HG03139 (cell line): ENCODE data around the gene UCK2.
A peak's percentile ranks its signal among the peaks of the same experiment; 100 is the strongest.

Experiments used
- ATAC-seq: cut with Tn5 transposase; IDR thresholded peaks from one replicate; pipeline ENCODE4 v1.9.1; 2021; ENCODE audit not compliant: unreplicated experiment

UCK2 gene

DNA sequence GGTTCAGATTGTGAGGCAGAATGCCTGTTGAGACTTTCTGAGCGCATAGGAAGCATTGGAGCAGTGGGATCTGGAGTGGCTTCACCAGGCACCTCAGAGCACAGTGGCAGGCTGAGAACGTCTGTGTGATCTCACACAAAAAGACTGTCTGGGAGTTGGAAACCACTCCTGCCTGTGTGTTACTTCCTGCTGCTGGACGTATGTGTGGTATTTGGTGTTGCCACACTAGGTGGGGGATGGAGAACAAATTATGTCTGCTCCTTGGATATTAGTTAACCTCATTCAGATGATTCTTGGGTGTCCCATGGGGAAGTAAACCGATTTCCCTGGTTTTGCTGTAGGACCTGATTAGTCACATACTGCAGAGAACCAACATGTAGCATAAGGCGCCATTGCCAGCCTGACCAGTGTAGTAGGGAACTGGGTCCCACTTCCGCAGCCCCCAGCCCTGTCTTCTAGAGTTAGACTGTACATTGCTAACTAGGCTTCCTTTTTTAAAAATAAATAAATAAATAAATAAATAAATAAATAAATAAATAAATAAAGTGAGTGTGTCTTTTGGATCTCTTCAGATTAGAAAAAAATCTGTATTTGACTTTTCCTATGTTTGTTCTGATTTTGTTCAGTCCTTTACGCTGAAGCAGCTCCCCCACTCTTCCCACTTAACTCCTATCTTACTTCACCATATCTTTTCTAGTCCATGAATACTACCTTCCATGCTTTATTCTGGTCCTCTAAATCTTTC lies 26.9 kb downstream of the UCK2 start:
- no peak for ATAC-seq

DNA sequence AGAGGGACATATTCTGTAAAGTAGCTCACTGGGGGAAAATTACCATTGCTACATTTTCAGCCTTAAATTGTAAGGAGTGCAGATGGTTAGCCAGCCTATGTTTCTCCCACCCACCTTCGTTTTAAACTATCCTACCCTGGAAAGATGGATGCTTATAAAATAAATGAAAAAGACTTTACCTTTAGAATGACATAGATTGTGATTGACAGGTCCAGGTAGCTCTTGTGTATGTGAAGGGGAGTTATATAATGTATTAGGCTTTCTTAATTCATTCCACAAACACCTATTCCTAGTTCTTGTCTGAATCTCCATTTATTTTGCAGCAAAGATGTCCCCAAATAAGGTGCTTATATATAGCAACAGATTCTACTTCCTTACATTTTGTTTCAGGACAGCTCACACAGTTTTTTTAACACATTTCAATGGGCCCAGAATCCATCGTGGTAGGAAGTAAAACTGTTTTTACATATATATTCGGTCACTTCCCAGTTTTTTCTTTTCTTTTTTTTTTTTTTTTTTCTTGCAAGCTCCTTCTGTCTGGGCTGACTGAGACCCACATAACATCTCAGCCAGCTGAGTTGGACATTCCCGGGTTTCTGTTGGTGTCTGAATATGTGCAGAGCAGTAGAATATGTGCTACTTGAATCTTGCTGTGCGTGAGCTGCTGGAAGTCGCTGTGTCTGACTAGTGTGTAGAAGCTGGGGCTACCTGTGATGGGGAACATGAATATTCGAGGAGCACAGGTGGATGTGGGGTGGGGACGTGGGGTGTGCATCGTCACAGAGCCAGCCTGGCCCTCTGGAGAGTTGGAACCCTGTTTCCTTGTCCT lies 27.8 kb downstream of the UCK2 start:
- ATAC-seq: no peak

DNA sequence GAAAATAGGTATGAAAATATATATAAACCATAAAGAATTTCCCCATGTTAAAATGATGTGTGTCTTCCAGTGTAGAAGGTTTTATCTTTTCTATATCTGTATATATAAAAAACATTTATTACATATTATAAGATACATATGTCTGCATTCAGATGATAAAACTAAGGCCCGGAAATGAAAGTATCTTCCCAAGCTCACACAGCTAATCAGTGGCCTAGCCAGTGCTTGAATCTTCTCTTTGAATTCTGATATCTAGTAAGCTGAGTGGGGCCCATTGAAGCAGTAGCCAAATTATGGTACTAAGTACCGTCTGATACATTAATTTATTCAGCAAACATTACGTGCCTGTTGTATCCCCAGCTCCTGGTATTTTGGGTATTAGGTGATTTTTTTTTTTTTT lies 28.6 kb downstream of the UCK2 start:
- no peak for ATAC-seq

DNA sequence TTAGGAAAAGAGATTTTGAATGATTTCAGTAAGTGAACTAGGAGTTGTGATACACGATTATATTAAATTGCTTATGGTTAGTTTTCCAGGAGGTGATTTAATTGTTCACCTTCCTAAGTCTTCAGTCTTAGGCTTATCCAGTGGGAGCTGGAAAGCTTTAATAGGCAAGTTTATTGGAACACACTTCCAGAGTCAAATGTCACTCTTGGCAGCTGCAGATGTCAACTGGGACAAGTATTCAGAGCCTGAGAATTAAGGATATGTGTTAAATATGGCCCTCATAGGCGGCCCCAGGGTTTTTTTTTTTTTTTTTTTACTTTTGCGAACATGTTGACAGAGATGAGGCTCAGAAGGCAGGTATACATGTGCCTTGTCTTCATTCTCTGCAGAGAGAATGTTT lies 29.2 kb downstream of the UCK2 start:
- no peak for ATAC-seq

DNA sequence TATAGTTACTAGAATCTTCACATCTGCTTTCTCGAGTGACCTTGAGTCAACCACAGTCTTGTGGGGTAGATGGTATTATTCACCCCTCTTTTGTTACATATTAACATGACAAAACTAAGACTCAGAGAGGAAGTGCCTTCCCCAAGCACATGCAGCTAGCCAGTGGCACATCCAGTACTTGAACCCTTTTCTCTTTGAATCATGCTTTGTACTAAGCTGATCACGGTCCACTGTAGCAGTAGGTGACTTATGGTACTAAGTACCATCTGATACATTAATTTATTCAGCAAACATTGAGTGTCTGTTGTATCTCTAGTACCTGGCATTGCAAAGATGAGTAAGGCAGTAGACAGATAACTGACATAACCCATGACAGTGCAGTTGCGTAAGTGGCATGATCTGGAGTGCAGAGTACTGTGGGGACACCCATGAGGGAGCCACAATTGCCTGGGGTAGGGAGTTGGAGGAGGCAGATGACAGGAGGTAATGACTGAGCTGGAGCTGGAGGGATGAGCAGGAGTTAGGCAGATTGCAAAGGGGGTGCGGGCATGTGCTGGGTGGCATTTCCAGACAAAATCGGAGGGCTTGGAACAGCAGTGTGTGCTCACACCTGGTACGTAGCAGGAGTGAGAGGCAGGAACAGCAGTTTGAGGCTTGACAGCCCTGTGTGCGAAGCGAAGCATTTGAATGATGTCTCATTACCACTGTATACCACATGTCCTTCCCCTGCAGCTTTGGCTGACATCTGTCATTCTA lies 29.8 kb downstream of the UCK2 start:
- ATAC-seq: peak; percentile 89

DNA sequence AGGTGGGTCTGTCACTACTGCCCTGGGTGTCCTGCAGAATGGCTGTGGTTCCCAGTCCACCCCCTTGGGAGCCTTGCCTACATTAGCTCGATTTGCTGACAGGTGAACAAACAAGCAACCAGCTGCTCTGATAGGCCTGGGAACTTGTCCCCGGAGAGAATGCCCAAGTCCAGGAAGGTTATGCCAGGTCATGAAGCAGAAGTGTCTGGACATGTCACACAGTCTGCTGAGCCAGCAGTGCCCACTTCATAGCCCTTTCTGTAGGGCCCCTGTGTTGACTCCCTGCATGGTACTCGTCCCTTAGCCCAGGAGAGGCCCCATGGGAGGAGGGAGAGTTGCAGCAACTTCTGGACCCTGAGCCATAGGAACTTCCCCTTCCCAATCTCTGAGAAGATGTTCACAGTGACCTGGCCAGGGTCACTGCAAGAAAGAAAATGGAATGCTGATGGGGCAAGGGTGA lies 31.0 kb downstream of the UCK2 start:
- no peak for ATAC-seq

DNA sequence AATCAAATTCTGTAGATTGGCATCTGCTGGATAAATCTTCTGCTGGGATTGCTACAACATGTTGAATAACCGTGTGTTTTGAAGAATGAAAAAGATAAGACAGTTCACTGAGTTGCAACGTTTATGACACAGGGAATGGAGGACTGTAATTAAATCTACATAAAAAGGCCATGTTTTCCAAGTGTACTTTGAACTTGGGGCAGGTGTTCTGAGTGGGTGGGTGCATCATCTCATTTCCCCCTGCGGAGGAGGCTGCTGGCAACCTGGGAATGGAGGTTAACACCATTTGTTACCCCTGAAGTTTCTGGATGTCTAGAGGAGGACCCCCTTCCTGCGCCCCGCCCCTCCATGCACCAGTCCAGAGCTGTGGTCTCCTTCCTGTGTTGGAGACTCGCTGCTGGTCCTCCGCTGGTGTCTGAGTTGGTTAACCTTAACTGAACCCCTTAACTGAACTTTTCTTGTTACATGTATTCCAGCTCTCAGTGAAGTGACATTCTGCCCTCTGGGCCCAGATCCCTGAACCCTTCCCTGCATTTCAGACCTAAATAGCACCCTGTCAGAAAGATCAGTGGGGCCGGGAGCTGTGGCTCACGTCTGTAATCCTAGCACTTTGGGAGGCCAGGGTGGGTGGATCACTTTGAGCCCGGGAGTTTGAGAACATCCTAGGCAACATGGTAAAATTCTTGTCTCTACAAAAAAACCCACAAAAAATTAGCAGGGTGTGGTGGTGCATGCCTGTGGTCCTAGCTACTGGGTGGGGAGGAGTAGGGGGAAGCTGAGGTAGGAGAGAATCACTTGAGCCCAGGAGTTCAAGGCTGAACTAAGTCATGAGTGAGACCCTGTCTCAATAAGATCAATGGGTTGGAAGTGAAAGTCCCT lies 31.8 kb downstream of the UCK2 start:
- no peak for ATAC-seq

DNA sequence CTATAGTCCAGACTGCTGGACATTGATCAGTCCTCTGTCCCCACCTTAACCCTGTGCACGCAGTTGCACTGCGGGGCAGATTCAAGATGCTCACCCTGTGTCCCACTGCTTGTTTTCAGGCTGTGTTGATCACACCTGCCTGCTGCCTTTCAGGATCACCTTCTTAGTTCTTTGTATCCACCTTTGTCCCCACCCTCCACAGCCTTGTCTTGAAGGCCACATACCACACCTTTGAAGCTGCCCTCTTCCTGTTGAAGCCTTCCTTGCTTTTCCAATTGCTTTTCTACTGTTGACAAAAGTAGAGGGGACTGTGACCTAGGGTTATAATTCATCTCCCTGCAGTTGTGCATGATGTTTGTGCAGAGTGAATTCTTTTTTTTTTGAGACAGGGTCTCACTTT lies 32.7 kb downstream of the UCK2 start:
- ATAC-seq: no peak

DNA sequence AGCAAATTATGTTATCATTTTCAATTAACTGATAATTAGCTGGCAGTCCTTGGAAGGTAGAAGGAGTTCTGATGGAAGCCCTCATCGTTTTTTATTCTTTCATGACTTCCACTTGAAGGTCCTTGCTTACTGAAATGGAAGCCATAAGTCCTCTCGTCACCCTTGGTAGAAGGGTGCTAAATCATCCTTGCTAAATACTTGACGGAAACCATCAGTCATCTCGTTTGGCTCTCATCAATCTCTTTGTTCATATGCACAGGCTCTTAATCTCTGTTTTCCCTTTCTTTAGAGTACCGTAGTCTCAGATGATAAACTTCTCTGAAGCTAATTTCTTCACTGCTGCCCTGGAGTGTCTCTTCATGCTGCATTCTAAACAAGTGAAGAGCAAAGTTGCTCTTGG lies 34.5 kb downstream of the UCK2 start:
- ATAC-seq: no peak

DNA sequence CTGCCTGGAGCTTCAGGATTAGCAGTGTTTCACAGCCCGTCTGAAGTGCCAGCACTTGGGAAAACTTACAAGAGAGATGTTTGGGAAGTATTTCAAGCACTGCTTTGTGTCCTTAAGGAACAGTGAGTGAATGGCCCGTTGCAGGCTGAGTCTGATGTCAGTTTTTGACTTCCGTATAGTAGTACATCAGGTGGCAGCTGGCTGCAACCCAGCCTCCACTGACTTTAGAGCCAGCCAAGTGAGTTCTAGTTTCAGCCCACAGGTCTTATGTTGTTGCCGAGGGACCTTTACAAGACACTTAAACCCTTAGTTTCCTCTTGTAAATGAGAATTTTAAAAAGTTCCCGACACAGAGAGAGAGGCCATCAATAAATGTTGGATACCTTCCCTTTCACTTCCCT lies 35.0 kb downstream of the UCK2 start:
- peak; percentile 66 for ATAC-seq

DNA sequence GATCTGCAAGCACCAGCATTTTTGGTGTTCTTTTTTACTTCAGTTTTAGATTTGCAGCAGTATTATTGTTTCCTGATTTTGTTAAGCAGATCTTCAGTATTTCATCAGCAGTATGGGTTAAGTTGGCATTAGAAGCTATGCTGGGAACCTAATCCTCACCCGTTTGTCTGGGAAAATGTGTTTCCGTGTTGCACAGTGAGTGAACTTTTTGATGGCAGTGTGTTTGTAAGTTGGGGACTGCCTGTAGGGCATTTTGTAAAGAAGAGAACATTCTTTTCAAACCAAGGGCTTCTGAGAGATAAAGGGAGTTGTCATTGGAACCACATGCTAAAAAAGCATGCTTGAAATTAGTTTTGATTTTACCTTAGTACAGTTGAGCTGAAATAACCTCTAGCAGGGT lies 35.9 kb downstream of the UCK2 start:
- no peak for ATAC-seq

DNA sequence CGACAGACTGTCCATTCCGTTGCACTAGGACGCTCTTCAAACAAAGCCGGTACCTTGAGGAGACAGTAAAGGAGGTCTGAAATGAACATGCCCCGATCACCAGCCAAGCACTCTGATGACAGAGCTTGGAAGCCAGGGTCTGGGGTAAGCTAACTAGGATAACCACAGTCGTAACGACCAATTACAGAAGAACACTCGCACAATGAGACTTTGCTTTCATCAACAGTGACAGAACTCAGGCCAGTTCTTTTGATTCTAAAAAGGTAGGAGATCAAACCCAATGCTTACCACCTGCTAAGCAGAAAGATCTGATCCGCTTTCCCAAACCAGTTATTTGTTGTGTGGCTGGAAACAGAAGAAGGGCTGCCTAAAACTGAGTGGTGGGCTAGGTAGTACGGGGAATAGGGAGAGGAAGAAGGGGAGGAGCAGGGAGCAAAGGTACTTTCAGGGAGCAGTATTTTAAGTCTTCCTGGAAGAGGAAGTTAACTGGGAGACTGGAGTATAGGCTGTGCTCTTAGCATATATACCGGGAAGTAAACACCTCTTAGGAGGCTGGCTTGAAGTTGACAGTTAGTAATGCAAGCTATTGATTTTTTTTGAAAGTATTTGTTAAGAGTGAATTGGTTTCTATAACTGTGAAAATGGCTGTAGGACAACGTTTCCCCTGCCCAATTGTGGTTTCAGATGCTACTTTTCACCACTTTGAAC lies 38.4 kb downstream of the UCK2 start:
- ATAC-seq: no peak

DNA sequence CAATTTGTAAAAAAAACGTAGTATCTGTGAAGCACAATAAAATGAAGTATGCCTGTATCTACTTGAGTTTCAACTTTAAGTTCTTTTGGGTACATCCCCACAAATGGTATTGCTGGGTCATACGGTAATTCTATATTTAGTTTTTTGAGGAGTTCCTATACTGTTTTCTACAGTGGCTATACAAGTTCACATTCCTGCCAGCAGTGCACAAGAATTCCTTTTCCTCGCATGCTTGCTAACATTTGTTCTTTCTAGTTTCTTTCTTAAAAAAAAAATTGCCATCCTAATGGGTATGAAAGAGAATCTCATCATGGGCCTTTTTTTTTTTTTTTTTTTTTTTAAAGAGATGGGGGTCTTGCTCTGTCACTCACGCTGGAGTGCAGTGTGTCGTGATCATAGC lies 41.9 kb downstream of the UCK2 start:
- no peak for ATAC-seq

DNA sequence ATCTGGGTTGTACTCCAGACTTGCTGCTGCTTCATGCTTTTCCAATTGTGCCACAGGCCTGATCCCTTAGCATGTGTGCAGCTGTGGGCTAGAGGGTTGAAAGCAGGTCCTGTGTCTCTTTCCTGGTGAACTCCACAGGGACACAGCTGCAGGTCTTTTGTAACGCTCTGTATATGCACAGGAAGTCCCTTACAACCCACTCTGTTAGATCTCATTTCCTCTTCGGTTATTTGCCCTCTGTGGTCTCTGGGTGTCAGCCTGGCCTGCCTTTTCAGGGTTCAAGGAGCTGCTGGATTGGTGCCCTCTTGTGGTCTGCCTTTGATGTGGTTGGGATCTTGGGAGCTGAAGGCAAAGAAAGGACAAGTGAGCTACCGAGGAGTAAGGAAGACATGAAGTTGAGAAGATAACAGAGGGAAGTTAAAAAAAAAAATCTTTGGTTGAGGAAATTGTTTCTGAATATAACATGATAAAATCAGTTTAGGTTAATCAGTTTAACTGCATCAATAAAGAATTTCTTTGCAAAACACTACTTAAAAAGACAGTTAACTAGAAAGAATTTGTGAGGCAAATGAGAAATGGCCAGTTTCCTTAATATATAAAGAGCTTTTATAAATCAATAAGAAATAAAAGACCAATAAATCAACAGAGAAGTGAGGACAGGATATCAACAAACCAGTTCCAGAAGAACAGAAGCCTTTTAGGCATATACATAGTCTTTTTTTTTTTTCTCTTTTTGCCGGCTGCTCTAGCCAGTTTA lies 44.1 kb downstream of the UCK2 start:
- ATAC-seq: peak; percentile 80

DNA sequence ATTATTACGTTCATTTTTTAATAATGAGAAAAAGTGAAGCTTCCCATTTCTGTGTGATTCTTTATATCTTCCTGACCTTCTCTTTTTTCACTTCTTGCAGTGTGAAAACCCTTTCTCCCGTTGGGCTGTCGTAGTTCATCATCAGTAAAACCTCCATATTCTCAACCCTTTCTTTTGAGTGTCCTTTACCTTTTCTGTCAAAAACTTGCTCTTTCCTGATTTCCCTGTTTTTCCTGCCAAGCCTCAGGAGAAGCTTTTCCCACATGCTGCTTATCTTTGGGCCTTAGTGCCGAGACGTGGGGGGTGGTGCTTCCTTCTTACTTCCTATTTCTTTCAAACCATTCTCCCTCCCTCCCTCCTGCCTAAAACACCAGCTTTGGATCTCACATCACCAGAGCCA lies 46.1 kb downstream of the UCK2 start:
- ATAC-seq: no peak

DNA sequence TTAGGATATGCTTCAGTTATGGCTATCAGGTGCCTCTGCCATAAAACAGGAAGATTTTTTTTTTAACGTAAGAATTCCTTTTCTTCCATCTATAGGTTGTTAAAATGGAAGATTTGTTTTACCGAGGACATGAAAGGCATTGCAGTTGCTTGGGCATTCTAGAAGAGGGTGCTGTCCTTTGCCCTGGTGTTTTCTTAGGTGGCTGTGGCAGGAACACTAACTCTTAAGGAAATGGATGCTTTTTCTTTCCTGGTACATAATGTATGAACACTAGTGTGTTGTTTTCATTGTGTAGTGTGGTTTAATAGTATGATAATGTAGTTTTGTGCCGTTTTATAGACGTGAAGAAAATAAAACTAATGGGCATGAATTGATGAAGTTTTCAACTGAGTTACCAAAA lies 47.2 kb downstream of the UCK2 start:
- ATAC-seq: no peak

DNA sequence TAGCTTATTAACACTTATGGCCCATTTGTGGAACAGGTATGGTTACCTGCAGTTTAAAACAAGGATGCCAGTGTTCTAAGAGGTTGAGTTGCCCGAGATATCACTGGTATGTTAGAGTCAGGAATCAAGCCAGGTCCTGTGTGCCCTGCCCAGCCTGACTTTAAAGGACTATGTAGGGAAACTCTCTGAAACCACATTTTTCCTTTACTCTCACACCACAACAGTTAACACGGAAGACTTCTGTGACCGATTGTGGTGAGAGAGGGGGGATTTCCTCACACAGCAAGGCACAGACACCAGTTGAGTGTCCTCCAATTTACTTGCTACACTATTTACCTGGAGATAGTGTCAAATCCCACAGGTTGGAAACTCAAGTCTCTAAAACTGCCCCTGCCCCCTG lies 47.8 kb downstream of the UCK2 start:
- no peak for ATAC-seq

DNA sequence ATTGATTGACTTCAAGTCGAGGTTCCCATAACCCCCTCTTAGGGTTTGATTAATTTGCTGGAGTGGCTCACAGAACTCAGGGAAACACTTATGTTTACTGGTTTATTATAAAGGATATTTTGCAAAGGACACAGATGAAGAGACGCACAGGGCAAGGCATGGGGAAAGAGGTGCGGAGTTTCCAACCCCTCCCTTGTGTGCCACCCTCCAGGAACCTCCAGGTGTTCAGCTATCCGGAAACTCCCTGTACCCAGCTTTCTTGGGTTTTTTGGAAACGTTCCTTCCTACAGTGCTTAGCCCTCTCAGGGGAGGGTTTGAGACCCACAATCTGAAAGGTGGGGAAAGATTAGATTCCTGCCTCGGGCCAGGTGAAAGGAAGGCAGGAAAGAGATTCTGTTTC lies 48.2 kb downstream of the UCK2 start:
- no peak for ATAC-seq

DNA sequence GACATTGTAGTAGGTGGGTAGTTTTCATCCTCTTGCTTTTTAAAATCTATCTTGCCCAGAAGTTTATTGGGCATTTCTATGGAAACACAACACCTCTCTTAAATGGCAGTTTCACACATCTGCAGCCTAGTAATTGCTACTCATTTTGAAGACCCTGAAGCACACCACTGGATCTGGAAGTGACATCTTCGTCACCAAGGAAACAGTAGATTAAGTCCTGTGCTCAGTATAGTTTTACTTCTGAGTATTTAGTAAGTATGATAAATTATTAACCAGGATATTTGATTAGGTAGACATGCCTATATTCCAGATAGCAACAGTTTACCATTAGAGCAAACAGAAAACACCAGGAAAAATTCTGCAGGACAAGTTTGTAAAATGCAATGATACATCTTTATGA lies 48.7 kb downstream of the UCK2 start:
- ATAC-seq: no peak
